ENCODE results near the gene KITLG.

GRCh38 chr12:88577537-88577936 lies 2.7 kb downstream of the KITLG start:
- peak in 4 of 7 experiments; percentile 8 to 33 (median 18) for TF ChIP-seq CTCF (IDR thresholded peaks at IDR 0.05)
- no peak for TF ChIP-seq POLR2A (IDR thresholded peaks at IDR 0.05)
